DMS114 treated with DMSO at 0.1 percent for 48 hours (cell line): ENCODE measurements around the gene LRRTM1.
A peak's percentile ranks its signal among the peaks of the same experiment; 100 is the strongest.

Source experiments
- DNase-seq: peaks from one replicate; lab custom pipeline; 2025; ENCODE audit not compliant: unreplicated experiment; lab: John Stamatoyannopoulos, UW

Gene LRRTM1

GRCh38 chr2:80303909-80304837, at the start of gene LRRTM1:
Gene LRRTM1, minus strand, starts transcription at chr2:80304752. Its CDS starts 933 bp downstream, at chr2:80303819.
- DNase-seq, result no peak

GRCh38 chr2:80351231-80351630, 46.7 kb upstream of the LRRTM1 start:
- no peak for DNase-seq

- DNase-seq, result no peak
Observed at GRCh38 chr2:80348953-80349352, 44.4 kb upstream of the LRRTM1 start.

- no peak for DNase-seq
Observed at GRCh38 chr2:80348078-80348477, 43.5 kb upstream of the LRRTM1 start.

- DNase-seq, result no peak
Observed at GRCh38 chr2:80340022-80340421, 35.5 kb upstream of the LRRTM1 start.

GRCh38 chr2:80338794-80339193, 34.2 kb upstream of the LRRTM1 start:
- no peak for DNase-seq

- DNase-seq, result no peak
Observed at GRCh38 chr2:80335411-80335810, 30.9 kb upstream of the LRRTM1 start.

- DNase-seq, result no peak
Observed at GRCh38 chr2:80333886-80334285, 29.3 kb upstream of the LRRTM1 start.

- no peak for DNase-seq
Observed at GRCh38 chr2:80330527-80331450, 26.2 kb upstream of the LRRTM1 start.

GRCh38 chr2:80329491-80329890, 24.9 kb upstream of the LRRTM1 start:
- no peak for DNase-seq

- no peak for DNase-seq
Observed at GRCh38 chr2:80328159-80328571, 23.6 kb upstream of the LRRTM1 start.

GRCh38 chr2:80326861-80327260, 22.3 kb upstream of the LRRTM1 start:
- DNase-seq, result no peak

GRCh38 chr2:80326214-80326613, 21.7 kb upstream of the LRRTM1 start:
- peak; percentile 19 for DNase-seq

GRCh38 chr2:80324525-80324924, 20.0 kb upstream of the LRRTM1 start:
- no peak for DNase-seq

- no peak for DNase-seq
Observed at GRCh38 chr2:80323610-80324009, 19.1 kb upstream of the LRRTM1 start.

- no peak for DNase-seq
Observed at GRCh38 chr2:80322958-80323357, 18.4 kb upstream of the LRRTM1 start.

GRCh38 chr2:80322311-80322920, 17.9 kb upstream of the LRRTM1 start:
- DNase-seq, result no peak

- no peak for DNase-seq
Observed at GRCh38 chr2:80312282-80312839, 7.8 kb upstream of the LRRTM1 start.

GRCh38 chr2:80311304-80311703, 6.8 kb upstream of the LRRTM1 start:
- no peak for DNase-seq

- DNase-seq, result no peak
Observed at GRCh38 chr2:80303006-80303908, 1.3 kb downstream of the LRRTM1 start.
